H9 (cell line): ENCODE measurements around the gene CDK14. TPM values are rescaled to one million over a fixed set of nuclear protein-coding genes. Genes with fewer than 3 reads are reported as not detected.

ENCODE experiments used
- DNase-seq: peaks from one replicate; pipeline ENCODE4 v3.0.0-alpha.2; 2017
- H2AFZ ChIP-seq: one replicate; pipeline ENCODE4 v1.6.1; 2013; ENCODE audit warnings: mild to moderate bottlenecking, low read length, control low read depth, moderate library complexity
- H2AK5ac ChIP-seq: 2 replicates; pipeline ENCODE4 v1.6.1; 2013; ENCODE audit warnings: low read length, control low read depth, mixed read lengths; ENCODE audit not compliant: insufficient read length
- H2BK120ac ChIP-seq: one replicate; pipeline ENCODE4 v1.6.1; 2013; ENCODE audit warnings: low read depth, mild to moderate bottlenecking, low read length, control low read depth, inconsistent platforms; ENCODE audit not compliant: poor library complexity, severe bottlenecking
- H2BK12ac ChIP-seq: 2 replicates; pipeline ENCODE4 v1.6.1; 2013; ENCODE audit warnings: low read length, control low read depth, mixed read lengths, low read depth; ENCODE audit not compliant: insufficient read length
- H2BK15ac ChIP-seq: 2 replicates; pipeline ENCODE4 v1.6.1; 2013; ENCODE audit warnings: low read depth, low read length, control low read depth
- H2BK20ac ChIP-seq: one replicate; pipeline ENCODE4 v1.6.1; 2013; ENCODE audit warnings: low read depth, mild to moderate bottlenecking, low read length, control low read depth, inconsistent platforms; ENCODE audit not compliant: poor library complexity, severe bottlenecking
- H2BK5ac ChIP-seq: 2 replicates; pipeline ENCODE4 v1.6.1; 2013; ENCODE audit warnings: low read length, control low read depth, mixed read lengths; ENCODE audit not compliant: insufficient read length
- H3K14ac ChIP-seq: 2 replicates; pipeline ENCODE4 v1.6.1; 2013; ENCODE audit warnings: low read length, control low read depth; ENCODE audit not compliant: insufficient read depth
- H3K18ac ChIP-seq: 2 replicates; pipeline ENCODE4 v1.6.1; 2013; ENCODE audit warnings: low read depth, mild to moderate bottlenecking, mixed read lengths, low read length, control low read depth; ENCODE audit not compliant: insufficient read length
- H3K23ac ChIP-seq: 2 replicates; pipeline ENCODE4 v1.6.1; 2013; ENCODE audit warnings: low read length, control low read depth, mixed read lengths, low read depth; ENCODE audit not compliant: insufficient read length
- H3K23me2 ChIP-seq: 2 replicates; pipeline ENCODE4 v1.6.1; 2013; ENCODE audit warnings: low read depth, mild to moderate bottlenecking, mixed read lengths, low read length, control low read depth; ENCODE audit not compliant: insufficient read length, poor library complexity, severe bottlenecking
- H3K27ac ChIP-seq: 2 replicates; pipeline ENCODE4 v1.5.1; 2013; ENCODE audit warnings: low read length, control low read depth, mixed read lengths, low read depth; ENCODE audit not compliant: insufficient read length
- H3K27me3 ChIP-seq: 2 replicates; pipeline ENCODE4 v1.6.1; 2013; ENCODE audit warnings: low read length, control low read depth, inconsistent platforms; ENCODE audit not compliant: insufficient read depth
- H3K4ac ChIP-seq: 2 replicates; pipeline ENCODE4 v1.6.1; 2013; ENCODE audit warnings: low read depth, mild to moderate bottlenecking, control low read depth, inconsistent platforms, low read length, moderate library complexity
- H3K4me1 ChIP-seq: 2 replicates; pipeline ENCODE4 v1.6.1; 2013; ENCODE audit warnings: low read length, control low read depth, inconsistent platforms; ENCODE audit not compliant: insufficient read depth
- H3K4me2 ChIP-seq: 2 replicates; pipeline ENCODE4 v1.6.1; 2013; ENCODE audit warnings: low read length, control low read depth, mixed read lengths; ENCODE audit not compliant: insufficient read length, insufficient read depth
- H3K56ac ChIP-seq: 2 replicates; pipeline ENCODE4 v1.6.1; 2013; ENCODE audit warnings: low read depth, mild to moderate bottlenecking, mixed read lengths, low read length, control low read depth; ENCODE audit not compliant: insufficient read length
- H3K79me1 ChIP-seq: 2 replicates; pipeline ENCODE4 v1.6.1; 2013; ENCODE audit warnings: low read depth, mild to moderate bottlenecking, moderate library complexity, low read length, control low read depth, inconsistent platforms; ENCODE audit not compliant: insufficient read depth, poor library complexity, severe bottlenecking
- H3K79me2 ChIP-seq: 2 replicates; pipeline ENCODE4 v1.6.1; 2013; ENCODE audit warnings: low read length, control low read depth, inconsistent platforms; ENCODE audit not compliant: insufficient read depth
- H3K9ac ChIP-seq: 2 replicates; pipeline ENCODE4 v1.6.1; 2013; ENCODE audit warnings: low read length, control low read depth, mixed read lengths; ENCODE audit not compliant: insufficient read length; ENCODE audit errors: extremely low read depth
- H3K9me3 ChIP-seq: one replicate; pipeline ENCODE4 v1.6.1; 2013; ENCODE audit warnings: low read depth, low read length, inconsistent platforms; ENCODE audit not compliant: control insufficient read depth
- H3T11ph ChIP-seq: one replicate; pipeline ENCODE4 v1.6.1; 2013; ENCODE audit warnings: mild to moderate bottlenecking, low read length, control low read depth, inconsistent platforms
- H4K20me1 ChIP-seq: one replicate; pipeline ENCODE4 v1.6.1; 2013; ENCODE audit not compliant: control insufficient read depth, insufficient read length, insufficient read depth
- H4K5ac ChIP-seq: 2 replicates; pipeline ENCODE4 v1.6.1; 2013; ENCODE audit warnings: low read depth, mild to moderate bottlenecking, mixed read lengths, low read length, control low read depth; ENCODE audit not compliant: insufficient read length
- H4K8ac ChIP-seq: replicated peaks from 2 replicates; pipeline ENCODE4 v1.6.1; 2013; ENCODE audit warnings: low read length, control low read depth, mixed read lengths, low read depth; ENCODE audit not compliant: insufficient read length
- H4K91ac ChIP-seq: 2 replicates; pipeline ENCODE4 v1.6.1; 2013; ENCODE audit warnings: low read depth, mild to moderate bottlenecking, moderate library complexity, mixed read lengths, low read length, control low read depth; ENCODE audit not compliant: insufficient read length
- H3K27ac Mint-ChIP-seq, 3 experiments: 2 replicates in 2 of 3; 3 replicates in 1 of 3; pipeline ENCODE4 v1.8.0; 2020 to 2021; ENCODE audit warnings: mixed read lengths in 3 of 3, mild to moderate bottlenecking in 1 of 3, moderate library complexity in 1 of 3
- H3K27me3 Mint-ChIP-seq: 2 replicates; pipeline ENCODE4 v1.8.0; 2021; ENCODE audit warnings: low read depth, mild to moderate bottlenecking, moderate library complexity, mixed read lengths
- H3K36me3 Mint-ChIP-seq, 3 experiments: 2 replicates in 2 of 3; 3 replicates in 1 of 3; pipeline ENCODE4 v1.8.0; 2020 to 2021; ENCODE audit warnings: low read depth in 3 of 3, mixed read lengths in 3 of 3; ENCODE audit not compliant: insufficient read depth in 1 of 3
- H3K4me1 Mint-ChIP-seq, 2 experiments: 2 replicates each; pipeline ENCODE4 v1.8.0; 2020; ENCODE audit warnings: mixed read lengths in 2 of 2
- H3K4me3 Mint-ChIP-seq, 2 experiments: 2 replicates in 1 of 2; 3 replicates in 1 of 2; pipeline ENCODE4 v1.8.0; 2020 to 2021; ENCODE audit warnings: mild to moderate bottlenecking in 2 of 2, mixed read lengths in 2 of 2, moderate library complexity in 1 of 2
- H3K9me3 Mint-ChIP-seq, 2 experiments: 2 replicates in 1 of 2; 3 replicates in 1 of 2; pipeline ENCODE4 v1.8.0; 2020; ENCODE audit warnings: mild to moderate bottlenecking in 2 of 2, mixed read lengths in 2 of 2, moderate library complexity in 1 of 2
- WGBS: extraction: QIAGEN DNeasy Blood & Tissue Kit; methylation state at CpG from one replicate; pipeline ENCODE4 v1.1.7; 2013; ENCODE audit warnings: missing lambda C conversion rate, low lambda C conversion rate, mixed read lengths; ENCODE audit not compliant: insufficient read length; ENCODE audit errors: extremely low coverage; 5-methylcytosine and 5-hydroxymethylcytosine counted together
- total RNA-seq: library from RNA; stranded (reverse); gene quantifications from 2 replicates; pipeline ENCODE4 v1.2.1, GENCODE V29; 2021
- TF ChIP-seq, protein P1 (sequence below): fragments of 200-600 bp; sonication (generic); conservative IDR thresholded peaks from 3 replicates; pipeline ENCODE4 v1.8.0; 2021; ENCODE audit warnings: antibody characterized with exemption, mild to moderate bottlenecking

CDK14 gene
- total RNA-seq, 1 experiment from 2014 or later = 23.9 TPM

- H2BK12ac ChIP-seq = no peak overlapping the region
- no peak overlapping the region for H3K18ac ChIP-seq
- DNase-seq = no peak
- Mint-ChIP-seq H3K36me3 (no peaks in the 10 kb centered on the region; a peak in 1 of 7 replicates), H3K4me3 (no peak overlapping the region), H3K27ac (no peak overlapping the region; a peak in 1 of 7 replicates), H3K9me3 (no peaks in the 10 kb centered on the region), H3K27me3 (no peaks in the 10 kb centered on the region), H3K4me1 (peaks cover 25 to 36% of the 10 kb centered on the region in 2 experiments)
- H3K23ac ChIP-seq = no peak overlapping the region
- no peak overlapping the region for H3K27ac ChIP-seq
- H4K91ac ChIP-seq = no peak overlapping the region
- WGBS = no CpG with 5 or more reads among the region's 6 CpGs
- H3K9me3 ChIP-seq = no peaks in the 10 kb centered on the region
- no peak overlapping the region for H3K9ac ChIP-seq
- H3K4me1 ChIP-seq = peaks cover 3% of the 10 kb centered on the region; the same call in 1 of the 2 replicates
- no peak overlapping the region for H4K5ac ChIP-seq
- H2AFZ ChIP-seq = no peak overlapping the region
- H3K23me2 ChIP-seq = no peaks in the 10 kb centered on the region
- H4K8ac ChIP-seq = no peak overlapping the region
- H3K56ac ChIP-seq = no peak overlapping the region
- no peak overlapping the region for H2BK120ac ChIP-seq
- H3K27me3 ChIP-seq = no peaks in the 10 kb centered on the region
- no peaks in the 10 kb centered on the region for H3K79me1 ChIP-seq
- H2BK15ac ChIP-seq = no peak overlapping the region
- H2BK20ac ChIP-seq = no peak overlapping the region
- no peak overlapping the region for H3K14ac ChIP-seq
- no peak overlapping the region for H3K4ac ChIP-seq
- no peaks in the 10 kb centered on the region for H3K79me2 ChIP-seq
- H3K4me2 ChIP-seq = no peak overlapping the region
- no peak overlapping the region for H3T11ph ChIP-seq
- H2BK5ac ChIP-seq = no peak overlapping the region
- H4K20me1 ChIP-seq = no peaks in the 10 kb centered on the region
- TF ChIP-seq, protein P1, sequence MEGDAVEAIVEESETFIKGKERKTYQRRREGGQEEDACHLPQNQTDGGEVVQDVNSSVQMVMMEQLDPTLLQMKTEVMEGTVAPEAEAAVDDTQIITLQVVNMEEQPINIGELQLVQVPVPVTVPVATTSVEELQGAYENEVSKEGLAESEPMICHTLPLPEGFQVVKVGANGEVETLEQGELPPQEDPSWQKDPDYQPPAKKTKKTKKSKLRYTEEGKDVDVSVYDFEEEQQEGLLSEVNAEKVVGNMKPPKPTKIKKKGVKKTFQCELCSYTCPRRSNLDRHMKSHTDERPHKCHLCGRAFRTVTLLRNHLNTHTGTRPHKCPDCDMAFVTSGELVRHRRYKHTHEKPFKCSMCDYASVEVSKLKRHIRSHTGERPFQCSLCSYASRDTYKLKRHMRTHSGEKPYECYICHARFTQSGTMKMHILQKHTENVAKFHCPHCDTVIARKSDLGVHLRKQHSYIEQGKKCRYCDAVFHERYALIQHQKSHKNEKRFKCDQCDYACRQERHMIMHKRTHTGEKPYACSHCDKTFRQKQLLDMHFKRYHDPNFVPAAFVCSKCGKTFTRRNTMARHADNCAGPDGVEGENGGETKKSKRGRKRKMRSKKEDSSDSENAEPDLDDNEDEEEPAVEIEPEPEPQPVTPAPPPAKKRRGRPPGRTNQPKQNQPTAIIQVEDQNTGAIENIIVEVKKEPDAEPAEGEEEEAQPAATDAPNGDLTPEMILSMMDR = no peak
- H2AK5ac ChIP-seq = no peak overlapping the region
These were observed 167.0 kb downstream of the CDK14 start for GRCh38 chr7:90763108-90763507.
